ENCODE measurements around the gene CCDC61.

CCDC61 gene

GRCh38 chr19:45995715-45996385 is 583 bp downstream of the CCDC61 start:
- peak overlapping the region; percentile 90 for H3K4me3 ChIP-seq (ENCODE audit: low read length)
- no peak for TF ChIP-seq ZNF274 (IDR thresholded peaks at IDR 0.05; ENCODE audit: low read depth, low read length)

GRCh38 chr19:45996933-45997332 is 1.7 kb downstream of the CCDC61 start:
- no peak for TF ChIP-seq ZNF274 (IDR thresholded peaks at IDR 0.05; ENCODE audit: low read depth, low read length)
- no peak overlapping the region for H3K4me3 ChIP-seq (ENCODE audit: low read length)

- TF ChIP-seq ZNF274 (IDR thresholded peaks at IDR 0.05; ENCODE audit: low read depth, low read length), result no peak
- no peak overlapping the region for H3K4me3 ChIP-seq (ENCODE audit: low read length)
Observed at GRCh38 chr19:45998834-45999233, 3.6 kb downstream of the CCDC61 start.

GRCh38 chr19:45999653-46000121 is 4.4 kb downstream of the CCDC61 start:
- H3K4me3 ChIP-seq (ENCODE audit: low read length), result no peak overlapping the region

GRCh38 chr19:46000491-46001246 is 5.4 kb downstream of the CCDC61 start:
- TF ChIP-seq ZNF274 (IDR thresholded peaks at IDR 0.05; ENCODE audit: low read depth, low read length), result no peak
- H3K4me3 ChIP-seq (ENCODE audit: low read length), result no peak overlapping the region

More at GRCh38 chr19:45999653-46000121, 4.4 kb downstream of the CCDC61 start:
- TF ChIP-seq ZNF274 (IDR thresholded peaks at IDR 0.05; ENCODE audit: low read depth, low read length), result no peak

- no peak for TF ChIP-seq ZNF274 (IDR thresholded peaks at IDR 0.05; ENCODE audit: low read depth, low read length)
- H3K4me3 ChIP-seq (ENCODE audit: low read length), result no peak overlapping the region
Observed at GRCh38 chr19:46002678-46003275, 7.5 kb downstream of the CCDC61 start.

- no peak overlapping the region for H3K4me3 ChIP-seq (ENCODE audit: low read length)
- TF ChIP-seq ZNF274 (IDR thresholded peaks at IDR 0.05; ENCODE audit: low read depth, low read length), result no peak
Observed at GRCh38 chr19:46006411-46006810, 11.1 kb downstream of the CCDC61 start.

- no peak for TF ChIP-seq ZNF274 (IDR thresholded peaks at IDR 0.05; ENCODE audit: low read depth, low read length)
- H3K4me3 ChIP-seq (ENCODE audit: low read length), result no peak overlapping the region
Observed at GRCh38 chr19:46009530-46010510, 14.6 kb downstream of the CCDC61 start.

- H3K4me3 ChIP-seq (ENCODE audit: low read length), result no peak overlapping the region
- TF ChIP-seq ZNF274 (IDR thresholded peaks at IDR 0.05; ENCODE audit: low read depth, low read length), result no peak
Observed at GRCh38 chr19:46014534-46014933, 19.3 kb downstream of the CCDC61 start.

- TF ChIP-seq ZNF274 (IDR thresholded peaks at IDR 0.05; ENCODE audit: low read depth, low read length), result no peak
- H3K4me3 ChIP-seq (ENCODE audit: low read length), result no peak overlapping the region; the same call in 1 of the 2 replicates
Observed at GRCh38 chr19:46014941-46015686, 19.8 kb downstream of the CCDC61 start.

- peak overlapping the region; percentile 37; the same call in 1 of the 2 replicates for H3K4me3 ChIP-seq (ENCODE audit: low read length)
- no peak for TF ChIP-seq ZNF274 (IDR thresholded peaks at IDR 0.05; ENCODE audit: low read depth, low read length)
Observed at GRCh38 chr19:46015687-46016425, 20.6 kb downstream of the CCDC61 start.

GRCh38 chr19:46016426-46017094 is 21.3 kb downstream of the CCDC61 start:
- TF ChIP-seq ZNF274 (IDR thresholded peaks at IDR 0.05; ENCODE audit: low read depth, low read length), result no peak
- H3K4me3 ChIP-seq (ENCODE audit: low read length), result peak overlapping the region; percentile 37; the same call in 1 of the 2 replicates

Data from GM08714 (cell line).